DMS 273 (cell line): ENCODE results near the gene RHCG.

Source experiments
- DNase-seq: peaks from one replicate; lab custom pipeline; 2025; ENCODE audit not compliant: unreplicated experiment; lab: John Stamatoyannopoulos, UW

RHCG gene

DNA sequence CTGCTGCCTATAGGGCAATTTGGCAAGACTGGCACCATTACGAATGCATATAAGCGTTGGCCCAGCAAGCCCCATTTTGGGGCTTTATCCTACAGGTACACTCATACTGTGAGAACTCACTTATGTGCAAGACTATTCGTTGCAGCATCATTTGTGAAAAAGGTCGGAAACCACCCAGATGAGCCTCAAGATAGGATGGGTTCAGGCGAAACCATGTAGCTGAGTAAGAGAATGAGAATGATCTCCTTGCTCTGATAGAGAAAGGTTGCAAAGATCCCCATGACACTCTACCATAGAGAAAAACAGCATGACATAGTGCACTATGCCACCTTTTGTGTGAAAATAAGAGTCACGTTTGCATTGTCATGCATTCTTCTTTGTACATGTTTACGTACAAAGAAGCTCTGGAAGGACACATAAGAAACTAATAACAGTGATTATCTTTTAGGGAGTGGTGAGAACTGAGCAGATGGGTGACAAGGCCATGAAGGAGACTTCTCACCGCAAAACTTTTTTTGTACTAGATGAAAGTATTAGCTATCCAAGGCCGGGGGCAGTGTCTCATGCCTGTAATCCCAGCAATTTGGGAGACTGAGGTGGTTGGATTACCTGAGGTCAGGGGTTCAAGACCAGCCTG is 50.0 kb downstream of the RHCG start:
- DNase-seq = no peak

DNA sequence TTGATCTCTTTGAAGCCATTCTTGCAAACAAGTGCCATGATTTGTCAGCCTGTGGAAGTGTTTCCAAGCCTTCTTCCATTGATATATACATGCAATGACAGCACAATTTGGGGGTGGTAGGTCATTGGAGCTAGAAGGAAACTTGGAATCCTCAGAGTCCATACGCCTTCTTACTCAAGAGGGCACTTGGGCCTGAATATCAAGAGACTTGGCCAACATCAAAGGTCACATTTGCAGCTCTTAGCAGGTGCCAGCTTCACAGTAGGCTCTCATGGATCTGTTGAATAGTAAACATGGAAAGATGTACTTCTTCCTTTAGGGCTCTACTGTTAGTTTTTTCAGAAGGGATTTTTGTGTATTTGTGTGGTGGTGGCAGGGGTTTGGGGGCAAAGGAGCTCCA is 50.9 kb downstream of the RHCG start:
- no peak for DNase-seq

GRCh38 chr15:89444241-89445225 is 51.9 kb downstream of the RHCG start:
- DNase-seq = peak; percentile 87

GRCh38 chr15:89443581-89443980 is 52.8 kb downstream of the RHCG start:
- DNase-seq = peak; percentile 52

- peak; percentile 86 for DNase-seq
Observed at GRCh38 chr15:89442671-89443307, 53.6 kb downstream of the RHCG start.

DNA sequence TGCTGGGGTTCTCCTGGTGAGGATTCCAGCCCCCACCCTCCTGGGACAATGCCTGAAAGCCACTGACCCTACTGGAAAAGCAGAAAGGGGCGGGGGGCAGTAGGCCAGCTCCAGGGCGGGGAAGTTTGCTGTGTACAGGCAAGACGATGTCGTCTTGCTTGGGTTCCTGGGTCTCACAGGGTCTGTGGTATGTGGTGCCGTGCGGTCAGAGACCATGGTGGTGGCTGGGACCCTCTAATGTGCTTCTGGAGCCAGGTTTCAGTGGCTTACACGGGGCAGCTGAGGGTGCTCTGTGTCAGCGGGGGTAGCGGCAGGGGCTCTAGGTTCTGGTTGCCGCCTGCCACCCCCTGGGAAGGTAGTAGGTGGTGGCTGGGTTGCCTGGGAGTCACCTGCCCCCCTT is 54.2 kb downstream of the RHCG start:
- DNase-seq = no peak

GRCh38 chr15:89441295-89441812 is 55.0 kb downstream of the RHCG start:
- peak; percentile 8 for DNase-seq

DNA sequence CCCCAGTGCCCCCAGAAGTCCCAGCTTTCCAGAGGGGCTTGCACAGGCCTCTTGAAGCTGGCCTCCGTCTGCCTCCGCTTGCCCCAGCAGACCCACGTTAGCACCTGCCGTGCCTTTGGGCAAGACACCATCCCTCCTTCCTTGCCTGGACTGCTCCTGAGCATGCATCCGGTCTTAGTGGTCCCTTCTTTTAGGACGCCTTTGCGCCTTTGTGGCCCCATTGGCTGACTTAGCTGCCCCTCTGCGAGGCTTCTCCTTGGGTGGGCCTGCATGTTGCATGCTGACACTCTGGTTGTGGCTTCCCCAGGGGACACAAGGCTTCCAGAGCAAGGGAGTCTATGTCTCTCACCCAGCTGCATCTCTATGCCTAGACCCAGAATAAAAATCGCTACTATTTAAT is 56.6 kb downstream of the RHCG start:
- no peak for DNase-seq

- DNase-seq = no peak
Observed at GRCh38 chr15:89436560-89437311, 59.6 kb downstream of the RHCG start.

- no peak for DNase-seq
Observed at GRCh38 chr15:89435362-89435761, 61.0 kb downstream of the RHCG start.

DNA sequence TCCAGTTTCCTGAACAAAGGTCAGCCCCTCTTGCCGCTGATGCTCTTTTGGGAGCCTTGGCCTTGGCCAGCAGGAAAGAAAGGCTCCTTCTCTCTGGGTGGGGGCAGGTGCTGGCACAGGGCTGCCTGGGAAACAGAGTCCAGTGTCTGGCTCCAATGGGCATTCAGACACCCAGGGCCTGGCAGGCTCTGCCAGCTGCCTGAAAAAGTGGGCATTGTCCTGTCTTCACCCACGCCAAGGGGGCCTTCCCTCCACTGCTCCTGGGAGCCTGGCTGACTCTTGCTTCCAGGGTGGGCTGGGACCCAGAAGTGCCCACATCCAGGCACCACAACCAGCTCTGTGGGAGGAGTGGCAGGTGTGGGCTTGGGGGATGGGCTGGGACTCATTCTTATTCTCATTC is 62.7 kb downstream of the RHCG start:
- DNase-seq = no peak

DNA sequence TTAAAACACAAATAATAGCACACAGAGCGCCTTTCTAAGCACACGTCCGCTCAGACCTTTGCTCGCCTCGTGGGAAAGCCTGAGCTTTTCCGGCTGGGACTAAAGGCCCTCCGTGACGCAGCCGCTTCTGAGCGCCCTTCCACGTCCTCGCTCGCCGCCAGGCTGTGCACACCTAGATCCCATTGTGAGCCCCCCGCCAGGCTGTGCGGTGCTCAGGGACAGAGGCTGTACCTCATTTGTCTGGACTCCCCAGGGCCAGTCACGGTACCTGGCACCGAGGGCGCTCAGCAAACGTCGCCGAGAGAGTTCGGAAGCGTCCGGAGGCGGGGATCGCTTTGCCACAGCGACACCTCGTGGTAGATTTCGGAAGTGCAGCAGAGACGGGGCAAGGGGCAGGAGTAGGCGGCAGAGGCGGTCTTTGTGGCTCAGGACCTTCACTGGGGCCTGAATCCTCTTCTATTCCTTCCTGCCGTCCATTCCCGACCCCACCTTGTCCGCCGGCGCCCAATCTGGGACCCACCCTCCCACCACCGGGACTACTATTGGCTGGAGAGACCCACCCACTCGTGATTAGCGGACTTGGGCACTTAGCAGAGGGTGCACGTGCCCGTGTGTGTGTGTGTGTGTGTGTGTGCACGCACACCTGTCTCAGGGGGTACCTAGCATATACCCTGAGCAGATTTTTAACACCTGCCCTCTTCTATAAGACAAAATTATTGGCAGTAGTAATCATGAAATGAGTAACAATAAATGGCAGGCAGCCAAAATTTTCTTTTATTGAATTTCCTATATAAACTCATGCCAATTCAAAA is 65.6 kb downstream of the RHCG start:
- peak; percentile 89 for DNase-seq

DNA sequence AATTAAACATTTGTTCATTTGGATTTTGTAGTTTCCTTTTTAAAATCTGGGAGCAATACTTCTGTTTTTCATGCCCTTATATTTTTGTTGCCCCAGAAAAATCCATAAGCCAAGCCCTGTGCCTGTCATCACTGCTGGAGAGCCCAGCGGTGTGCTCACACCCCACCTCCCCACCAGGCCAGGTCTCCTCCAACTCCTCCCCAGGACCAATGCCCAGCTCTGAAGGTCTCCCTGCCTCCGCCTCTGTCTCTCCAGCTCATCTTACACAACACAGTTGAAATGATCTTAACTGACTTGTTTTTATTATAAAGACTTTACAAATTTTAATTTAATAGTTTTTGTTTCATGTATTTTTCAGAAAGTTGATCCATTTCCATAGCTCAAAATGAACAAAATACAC is 66.4 kb downstream of the RHCG start:
- DNase-seq = peak; percentile 13

DNA sequence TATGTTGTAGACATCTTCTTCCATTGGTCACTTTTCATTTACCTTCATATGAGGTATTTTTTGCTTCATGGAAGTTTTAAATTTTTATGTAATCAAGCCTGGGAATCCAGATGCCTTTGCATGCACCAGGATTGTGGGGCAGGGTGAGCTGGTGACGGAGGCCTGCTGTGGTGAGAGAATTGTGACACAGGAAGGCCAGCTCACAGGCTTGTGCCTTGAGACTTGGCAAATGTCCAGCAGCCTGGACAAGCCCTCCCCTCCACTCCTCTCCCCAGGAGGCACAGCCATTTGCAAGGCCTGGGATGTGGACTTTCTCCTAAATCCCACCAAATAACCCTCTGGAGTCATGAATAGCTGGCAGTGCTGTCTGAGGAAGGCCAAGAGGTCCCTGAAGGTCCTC is 67.4 kb downstream of the RHCG start:
- DNase-seq = no peak

DNA sequence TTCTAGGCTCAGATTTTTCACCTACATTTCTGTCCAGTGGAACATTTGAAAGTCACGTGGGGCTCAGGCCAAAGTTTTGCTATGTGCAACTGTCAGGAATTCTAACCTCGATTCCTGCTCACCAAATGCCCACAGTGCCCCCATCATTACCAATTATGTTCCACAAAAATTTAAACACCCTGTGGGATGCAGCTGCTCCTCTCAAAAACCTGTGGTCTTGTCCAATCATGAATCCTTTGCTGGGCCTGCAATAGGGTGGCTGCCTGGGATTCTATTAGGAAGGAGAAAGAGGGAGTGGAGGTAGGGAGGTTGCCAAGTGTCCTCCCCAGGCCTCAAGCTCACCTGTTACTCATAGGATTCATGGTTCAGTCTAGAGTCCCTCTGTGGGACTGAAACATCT is 68.1 kb downstream of the RHCG start:
- DNase-seq = no peak

- DNase-seq = no peak
Observed at GRCh38 chr15:89426500-89426899, 69.9 kb downstream of the RHCG start.

DNA sequence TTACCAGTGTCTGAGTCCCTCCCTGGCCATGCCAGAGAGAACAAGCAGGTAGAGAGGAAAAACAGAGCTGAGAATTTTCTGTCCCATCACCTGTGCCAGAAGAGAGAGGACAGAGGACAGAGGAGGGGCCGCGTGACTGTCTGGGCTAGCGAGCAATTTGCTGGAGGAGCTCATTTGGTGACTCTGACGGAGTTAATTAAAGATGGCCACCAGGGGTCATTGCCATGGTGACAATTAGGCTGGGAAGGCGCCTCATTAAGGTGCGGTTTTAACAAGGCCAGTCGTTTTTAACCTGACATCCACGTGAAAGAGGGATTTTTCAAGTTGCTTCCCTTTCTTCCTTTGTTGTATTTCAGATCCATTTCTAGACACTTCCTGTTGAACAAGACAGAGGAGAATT is 72.4 kb downstream of the RHCG start:
- no peak for DNase-seq
